ENCODE measurements around the gene GDAP2.

Gene GDAP2

GRCh38 chr1:117836069-117836468 is 93.4 kb downstream of the GDAP2 start:
- Mint-ChIP-seq H3K27ac (no peak overlapping the region), H3K9me3 (no peaks in the 10 kb centered on the region), H3K36me3 (no peaks in the 10 kb centered on the region), H3K4me1 (no peaks in the 10 kb centered on the region), H3K4me3 (no peak overlapping the region)
- DNase-seq (ENCODE audit: low spot score in 2 of 2) (no peak), ATAC-seq (no peak)

DNA sequence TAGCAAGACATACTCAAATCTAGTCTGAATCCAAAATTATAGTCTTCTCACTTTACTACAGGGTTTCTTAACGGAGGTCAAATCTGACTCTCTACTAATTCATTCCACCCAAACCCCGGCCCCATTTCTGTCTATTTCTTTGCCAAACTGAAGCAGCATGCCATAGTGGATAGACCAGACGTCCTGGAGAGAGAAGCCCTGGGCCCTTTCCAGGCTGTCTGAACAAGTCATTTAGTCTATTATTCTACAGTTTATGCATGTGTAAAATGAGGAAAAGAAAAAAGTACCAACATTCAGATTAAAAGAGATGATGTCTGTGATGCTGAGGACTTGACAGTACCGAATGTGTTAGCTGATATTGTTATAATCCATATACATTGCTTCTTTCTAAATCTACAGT is 95.0 kb downstream of the GDAP2 start:
- Mint-ChIP-seq H3K9me3 (peaks cover 4% of the 10 kb centered on the region), H3K36me3 (no peaks in the 10 kb centered on the region), H3K27ac (no peak overlapping the region), H3K4me1 (no peaks in the 10 kb centered on the region), H3K4me3 (no peak overlapping the region)
- DNase-seq (ENCODE audit: low spot score in 2 of 2): no peak
- ATAC-seq: no peak

- no peaks in the 10 kb centered on the region for H3K4me1 Mint-ChIP-seq
- ATAC-seq: no peak
- H3K9me3 Mint-ChIP-seq: peaks cover 4% of the 10 kb centered on the region
- no peak overlapping the region for H3K4me3 Mint-ChIP-seq
- H3K36me3 Mint-ChIP-seq: no peaks in the 10 kb centered on the region
- DNase-seq (ENCODE audit: low spot score in 2 of 2): no peak
- H3K27ac Mint-ChIP-seq: no peak overlapping the region
These were observed 97.0 kb downstream of the GDAP2 start for GRCh38 chr1:117832453-117832852.

DNA sequence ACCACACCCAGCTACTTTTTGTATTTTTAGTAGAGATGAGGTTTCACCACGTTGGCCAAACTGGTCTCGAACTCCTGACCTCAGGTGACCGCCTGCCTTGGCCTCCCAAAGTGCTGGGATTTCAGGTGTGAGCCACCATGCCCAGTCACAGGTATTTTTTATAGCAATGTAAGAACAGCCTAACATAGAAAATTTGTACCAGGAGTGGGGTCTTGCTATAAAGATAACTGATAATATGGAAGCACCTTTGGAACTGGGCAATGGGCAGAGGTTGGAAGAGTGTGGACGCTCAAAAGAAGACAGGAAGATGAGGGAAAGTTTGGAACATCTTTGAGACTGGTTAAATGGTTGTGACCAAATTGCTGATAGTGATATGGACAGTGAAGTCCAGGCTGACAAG is 99.2 kb downstream of the GDAP2 start:
- Mint-ChIP-seq H3K36me3 (no peaks in the 10 kb centered on the region), H3K4me1 (no peaks in the 10 kb centered on the region), H3K4me3 (no peak overlapping the region), H3K27ac (no peak overlapping the region), H3K9me3 (peaks cover 4% of the 10 kb centered on the region)
- no peak for DNase-seq (ENCODE audit: low spot score in 2 of 2)
- ATAC-seq: no peak

DNA sequence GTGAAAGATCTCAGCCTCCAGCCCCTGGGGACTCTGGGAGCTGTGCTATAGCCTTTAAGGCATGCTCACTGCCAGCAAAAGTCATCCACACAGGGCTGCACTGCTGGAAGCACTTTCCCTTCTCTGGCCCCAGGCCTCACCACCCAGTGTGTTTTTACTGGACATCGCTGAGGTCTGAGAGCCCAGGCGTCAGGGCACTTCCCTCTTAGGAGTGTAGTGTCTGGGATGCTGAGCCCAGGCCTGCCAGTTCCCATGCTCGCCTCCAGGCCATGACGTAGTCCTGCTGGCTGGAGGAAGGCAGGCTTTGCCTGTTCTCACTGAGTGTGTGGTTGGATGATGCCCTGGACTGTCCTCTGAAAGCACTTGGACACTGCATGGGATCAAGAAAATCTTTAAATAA is 101.2 kb downstream of the GDAP2 start:
- ATAC-seq (no peak), DNase-seq (ENCODE audit: low spot score in 2 of 2) (no peak)
- Mint-ChIP-seq H3K27ac (no peak overlapping the region), H3K36me3 (no peaks in the 10 kb centered on the region), H3K9me3 (peaks cover 4% of the 10 kb centered on the region), H3K4me3 (no peak overlapping the region), H3K4me1 (no peaks in the 10 kb centered on the region)

DNA sequence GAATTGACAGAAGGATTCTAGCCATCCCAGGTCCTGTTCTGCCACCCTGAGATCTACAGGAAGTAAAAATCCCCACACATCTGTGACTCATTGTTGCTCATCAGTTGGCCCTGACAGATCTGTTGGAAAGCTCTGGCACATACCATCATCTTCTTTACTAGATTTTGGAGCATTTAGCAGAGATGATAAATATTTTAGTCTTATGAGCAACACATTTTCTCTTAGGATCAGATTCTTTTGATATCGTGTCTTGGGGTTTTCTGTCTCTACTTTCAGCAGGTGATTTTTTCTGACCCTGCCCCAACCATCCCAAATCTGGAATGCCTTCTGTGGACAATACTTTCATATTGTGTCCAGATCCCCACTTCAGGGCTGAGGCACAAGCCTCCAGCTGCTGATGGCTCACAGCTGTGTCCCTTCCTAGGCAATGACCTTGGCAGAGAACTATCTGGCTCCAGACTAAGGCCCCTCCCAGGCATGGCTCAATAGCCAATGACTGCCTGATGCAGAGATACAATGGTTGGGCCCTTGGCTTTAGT is 102.8 kb downstream of the GDAP2 start:
- H3K36me3 Mint-ChIP-seq: no peaks in the 10 kb centered on the region
- peak; percentile 70 for ATAC-seq
- H3K27ac Mint-ChIP-seq: no peak overlapping the region
- peaks cover 4% of the 10 kb centered on the region for H3K9me3 Mint-ChIP-seq
- H3K4me3 Mint-ChIP-seq: no peak overlapping the region
- no peaks in the 10 kb centered on the region for H3K4me1 Mint-ChIP-seq
- no peak for DNase-seq (ENCODE audit: low spot score in 2 of 2)

DNA sequence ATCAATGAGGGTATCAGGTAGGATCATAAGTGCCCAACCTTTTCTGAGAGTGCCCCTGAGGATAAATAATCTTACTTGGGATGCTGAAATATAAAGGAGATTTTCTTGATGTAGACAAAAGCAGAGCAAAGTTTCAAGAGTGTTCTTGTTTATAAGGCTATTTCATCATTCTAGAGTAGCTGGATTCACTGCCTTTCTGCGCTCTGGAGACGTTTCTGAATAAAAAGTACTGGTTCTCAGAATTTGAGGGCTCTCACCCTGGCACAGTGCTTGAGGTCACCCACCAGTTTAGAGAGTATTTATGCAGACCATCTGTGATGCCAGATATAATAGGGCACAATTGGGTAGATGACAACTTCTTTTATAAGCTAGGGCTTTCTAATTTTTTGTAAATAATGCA is 103.3 kb downstream of the GDAP2 start:
- Mint-ChIP-seq H3K36me3 (no peaks in the 10 kb centered on the region), H3K4me1 (no peaks in the 10 kb centered on the region), H3K27ac (no peak overlapping the region)

DNA sequence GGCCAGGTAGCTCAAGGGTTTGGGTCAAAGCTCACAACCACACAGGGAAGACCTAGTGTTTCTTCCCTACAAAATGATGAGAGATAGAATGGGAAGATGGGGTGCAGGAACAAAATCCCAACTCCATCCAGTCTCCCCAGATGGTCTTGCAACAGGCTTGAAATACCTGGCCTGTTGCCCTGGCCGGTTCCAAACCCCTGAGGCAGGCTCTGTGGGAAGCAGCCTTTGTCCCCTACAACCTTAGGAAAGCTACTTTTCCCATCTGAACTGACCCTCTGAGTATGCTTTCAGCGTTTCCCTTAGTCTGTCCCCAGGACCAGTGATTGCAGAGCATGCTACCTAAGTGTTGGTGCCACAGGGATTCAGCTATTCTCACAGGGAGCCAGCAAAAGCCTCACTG is 104.0 kb downstream of the GDAP2 start:
- H3K27ac Mint-ChIP-seq: no peak overlapping the region
- no peaks in the 10 kb centered on the region for H3K36me3 Mint-ChIP-seq
- peaks cover 3% of the 10 kb centered on the region for H3K9me3 Mint-ChIP-seq
- ATAC-seq (no peak), DNase-seq (ENCODE audit: low spot score in 2 of 2) (no peak)
- no peaks in the 10 kb centered on the region for H3K4me1 Mint-ChIP-seq
- no peak overlapping the region for H3K4me3 Mint-ChIP-seq

More for the DNA sequence above, 103.3 kb downstream of the GDAP2 start:
- no peak for ATAC-seq
- H3K9me3 Mint-ChIP-seq: peaks cover 4% of the 10 kb centered on the region
- no peak overlapping the region for H3K4me3 Mint-ChIP-seq
- DNase-seq (ENCODE audit: low spot score in 2 of 2): no peak

GRCh38 chr1:117824616-117825015 is 104.8 kb downstream of the GDAP2 start:
- DNase-seq (ENCODE audit: low spot score in 2 of 2): no peak
- Mint-ChIP-seq H3K4me3 (no peak overlapping the region), H3K9me3 (no peaks in the 10 kb centered on the region), H3K4me1 (no peaks in the 10 kb centered on the region), H3K27ac (no peak overlapping the region), H3K36me3 (no peaks in the 10 kb centered on the region)
- no peak for ATAC-seq

- Mint-ChIP-seq H3K9me3 (no peaks in the 10 kb centered on the region), H3K4me3 (no peak overlapping the region), H3K4me1 (no peaks in the 10 kb centered on the region), H3K27ac (no peak overlapping the region), H3K36me3 (no peaks in the 10 kb centered on the region)
- no peak for DNase-seq (ENCODE audit: low spot score in 2 of 2)
- ATAC-seq: no peak
These were observed 107.5 kb downstream of the GDAP2 start for GRCh38 chr1:117821774-117822482.

- H3K36me3 Mint-ChIP-seq: no peaks in the 10 kb centered on the region
- no peaks in the 10 kb centered on the region for H3K9me3 Mint-ChIP-seq
- no peaks in the 10 kb centered on the region for H3K4me1 Mint-ChIP-seq
- no peak for DNase-seq (ENCODE audit: low spot score in 2 of 2)
- no peak overlapping the region for H3K4me3 Mint-ChIP-seq
- H3K27ac Mint-ChIP-seq: no peak overlapping the region
- ATAC-seq: no peak
These were observed 108.1 kb downstream of the GDAP2 start for GRCh38 chr1:117821382-117821755.

DNA sequence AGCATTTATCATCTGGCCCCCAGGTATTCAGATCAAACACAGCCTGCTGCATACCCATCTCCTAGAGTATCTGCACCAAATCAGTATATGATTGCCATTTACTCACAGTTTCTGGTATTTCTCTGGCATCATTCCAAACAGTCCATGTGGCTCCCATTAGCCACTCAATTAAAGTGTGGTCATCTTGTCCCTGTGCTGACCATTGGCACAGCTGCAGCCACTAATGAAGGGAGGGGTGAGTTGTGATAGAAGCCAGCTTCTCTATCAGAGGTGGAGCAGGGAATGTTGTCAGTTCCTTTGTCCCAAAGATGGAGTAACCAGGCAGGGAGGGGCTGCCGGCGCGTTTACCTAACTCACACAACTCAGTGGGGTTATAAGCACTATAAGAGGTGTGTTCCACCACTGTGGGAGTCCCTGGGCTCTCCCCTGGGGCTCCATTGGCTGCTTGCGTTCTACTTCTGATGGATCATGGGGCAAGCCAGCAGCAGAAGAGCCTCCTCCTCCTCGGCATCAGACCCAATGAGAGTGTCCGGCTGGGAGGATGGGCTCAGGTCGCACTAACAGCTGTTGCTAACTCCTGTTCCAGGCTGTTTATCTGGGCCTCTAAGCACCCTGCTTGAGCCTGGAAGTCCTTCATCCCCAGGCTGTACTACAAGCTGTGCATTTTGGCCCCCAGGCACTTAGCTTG is 108.6 kb downstream of the GDAP2 start:
- no peaks in the 10 kb centered on the region for H3K9me3 Mint-ChIP-seq
- no peak overlapping the region for H3K4me3 Mint-ChIP-seq
- H3K27ac Mint-ChIP-seq: no peak overlapping the region
- H3K36me3 Mint-ChIP-seq: no peaks in the 10 kb centered on the region
- ATAC-seq (no peak), DNase-seq (ENCODE audit: low spot score in 2 of 2) (no peak)
- H3K4me1 Mint-ChIP-seq: no peaks in the 10 kb centered on the region

- Mint-ChIP-seq H3K4me1 (no peaks in the 10 kb centered on the region), H3K4me3 (no peak overlapping the region), H3K9me3 (no peaks in the 10 kb centered on the region), H3K36me3 (no peaks in the 10 kb centered on the region), H3K27ac (no peak overlapping the region)
- DNase-seq (ENCODE audit: low spot score in 2 of 2): no peak
- ATAC-seq: no peak
These were observed 109.3 kb downstream of the GDAP2 start for GRCh38 chr1:117820096-117820495.

- Mint-ChIP-seq H3K4me3 (no peak overlapping the region), H3K4me1 (no peaks in the 10 kb centered on the region), H3K9me3 (no peaks in the 10 kb centered on the region), H3K27ac (no peak overlapping the region), H3K36me3 (no peaks in the 10 kb centered on the region)
- no peak for ATAC-seq
- DNase-seq (ENCODE audit: low spot score in 2 of 2): no peak
These were observed 110.1 kb downstream of the GDAP2 start for GRCh38 chr1:117819301-117819700.

DNA sequence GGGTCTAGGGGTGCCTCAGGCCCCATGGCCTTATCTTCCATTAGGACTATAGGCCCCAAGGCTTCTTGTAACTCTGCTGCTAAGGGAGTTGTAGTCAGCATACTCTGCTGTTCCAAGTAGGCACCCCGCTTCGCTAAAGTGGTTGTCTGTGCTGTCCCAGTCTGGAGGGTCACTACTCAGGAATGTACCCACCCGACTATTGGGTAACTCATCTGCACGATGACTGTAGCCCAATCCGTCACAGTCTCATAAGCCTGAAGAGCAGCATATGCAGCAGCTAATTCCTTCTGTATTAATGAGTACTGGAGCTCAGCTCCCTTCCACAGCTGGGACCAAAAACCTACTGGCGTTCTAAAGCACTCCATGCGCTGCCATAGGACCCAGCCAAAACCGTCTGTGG is 111.0 kb downstream of the GDAP2 start:
- H3K9me3 Mint-ChIP-seq: no peaks in the 10 kb centered on the region

DNA sequence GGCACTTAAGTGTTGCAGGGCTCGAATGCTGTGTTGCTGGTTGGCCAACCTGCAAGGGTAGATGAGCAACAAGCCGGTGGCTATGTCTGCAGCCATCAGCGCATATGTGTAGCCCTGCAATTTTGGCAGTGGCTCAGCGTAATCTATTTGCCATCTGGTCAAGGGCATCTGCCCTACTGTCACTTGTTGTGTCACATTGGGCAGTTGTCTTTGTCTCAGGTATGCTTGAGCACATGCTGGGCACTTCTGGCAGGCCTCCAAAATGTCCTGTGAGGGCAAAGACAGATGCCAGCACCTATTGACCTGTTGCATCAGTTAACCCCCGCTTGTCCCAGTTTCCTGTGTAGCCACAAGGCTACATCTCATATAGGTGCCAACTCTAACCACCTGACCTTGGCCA is 111.8 kb downstream of the GDAP2 start:
- Mint-ChIP-seq H3K36me3 (no peaks in the 10 kb centered on the region), H3K9me3 (no peaks in the 10 kb centered on the region), H3K27ac (no peak overlapping the region), H3K4me3 (no peak overlapping the region), H3K4me1 (no peaks in the 10 kb centered on the region)
- DNase-seq (ENCODE audit: low spot score in 2 of 2) (no peak), ATAC-seq (no peak)

More for the DNA sequence above, 111.0 kb downstream of the GDAP2 start:
- Mint-ChIP-seq H3K27ac (no peak overlapping the region), H3K4me3 (no peak overlapping the region), H3K4me1 (no peaks in the 10 kb centered on the region), H3K36me3 (no peaks in the 10 kb centered on the region)
- DNase-seq (ENCODE audit: low spot score in 2 of 2): no peak
- no peak for ATAC-seq
